Measurements from ENCODE around the gene SAPCD2. TPM values are rescaled to one million over a fixed set of nuclear protein-coding genes. Genes with fewer than 3 reads are reported as not detected.

SAPCD2 gene
- polyA plus RNA-seq, 3 donors = 0.03 to 3.1 (median 1.7) TPM

DNA sequence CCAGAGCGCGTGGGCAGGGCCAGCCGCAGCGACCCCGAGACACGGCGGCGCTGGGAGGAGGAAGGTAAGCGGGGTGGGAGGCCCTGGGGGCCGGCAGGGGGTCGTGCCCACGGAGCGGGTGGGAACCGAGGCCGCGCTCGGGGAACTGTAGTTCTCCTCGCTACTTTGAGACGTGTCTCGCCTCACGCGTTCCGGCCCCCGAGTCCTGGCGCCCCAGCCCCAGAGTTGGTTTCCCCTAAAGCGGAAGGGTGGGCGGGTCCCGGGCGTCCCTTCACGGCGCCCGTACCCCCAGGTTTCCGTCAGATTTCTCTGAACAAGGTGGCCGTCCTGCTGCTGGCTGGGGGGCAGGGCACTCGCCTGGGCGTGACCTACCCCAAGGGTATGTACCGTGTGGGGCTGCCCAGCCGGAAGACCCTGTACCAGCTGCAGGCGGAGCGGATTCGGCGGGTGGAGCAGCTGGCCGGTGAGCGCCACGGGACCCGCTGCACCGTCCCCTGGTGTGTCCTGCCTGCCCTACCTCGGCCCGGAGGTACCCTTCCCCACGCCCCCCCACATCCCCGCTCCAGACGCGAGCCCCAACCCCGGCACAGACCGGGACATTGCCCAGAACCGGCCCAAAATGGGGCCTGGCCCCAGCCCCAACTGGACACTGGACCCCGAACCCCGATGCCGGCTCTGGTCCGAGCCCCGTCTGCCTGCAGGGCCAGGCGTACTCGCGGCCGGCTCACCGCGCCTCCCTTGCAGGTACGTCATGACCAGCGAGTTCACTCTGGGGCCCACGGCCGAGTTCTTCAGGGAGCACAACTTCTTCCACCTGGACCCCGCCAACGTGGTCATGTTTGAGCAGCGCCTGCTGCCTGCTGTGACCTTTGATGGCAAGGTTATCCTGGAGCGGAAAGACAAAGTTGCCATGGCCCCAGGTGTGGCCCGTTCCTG is 7.7 kb upstream of the SAPCD2 start:
- WGBS (ENCODE audit: insufficient coverage) = 21% methylated on average over 75 of the region's 76 CpGs
- H3K9ac ChIP-seq (ENCODE audit: insufficient read depth, low read length, poor library complexity, severe bottlenecking) = peak overlapping the region; percentile 53
- H3K27ac ChIP-seq (ENCODE audit: low read depth in 1 of 2, low read length in 2 of 2) = peak overlapping the region in 1 of 2 donors; percentile 23
- H3K27me3 ChIP-seq (ENCODE audit: control insufficient read depth in 2 of 2, insufficient read depth in 2 of 2, low read length in 2 of 2) = no peaks in the 10 kb centered on the region
- H3K4me1 ChIP-seq (ENCODE audit: control insufficient read depth in 1 of 2, insufficient read depth in 2 of 2, low read length in 2 of 2) = peaks cover 18 to 50% of the 10 kb centered on the region in 2 donors
- H2AFZ ChIP-seq (ENCODE audit: insufficient read depth, low read depth, low read length, poor library complexity, severe bottlenecking) = peak overlapping the region; percentile 65
- peak in 1 of 3 donors; percentile 4 for DNase-seq
- Mint-ChIP-seq H3K4me1 (peaks cover 46% of the 10 kb centered on the region), H3K4me3 (peak overlapping the region; percentile 73 to 85), H3K36me3 (peaks cover 19 to 44% of the 10 kb centered on the region in 2 donors), H3K9me3 (peaks cover 0 to 4% (median under 1%) of the 10 kb centered on the region in 7 donors), H3K27me3 (ENCODE audit: low read depth in 3 of 3) (peaks cover 0 to 4% (median 0%) of the 10 kb centered on the region in 3 donors), H3K27ac (peak overlapping the region in 6 of 7 donors; percentile 31 to 82 (median 64))
- no peaks in the 10 kb centered on the region for H3K9me3 ChIP-seq (replicated peaks in 1 of 2; ENCODE audit: control insufficient read depth in 1 of 2, insufficient read depth in 1 of 2, low read length in 2 of 2)
- peak overlapping the region; percentile 89 for H3K4me2 ChIP-seq (replicated peaks; ENCODE audit: extremely low read depth, low read length, poor library complexity, severe bottlenecking)
- TF ChIP-seq, protein P1, sequence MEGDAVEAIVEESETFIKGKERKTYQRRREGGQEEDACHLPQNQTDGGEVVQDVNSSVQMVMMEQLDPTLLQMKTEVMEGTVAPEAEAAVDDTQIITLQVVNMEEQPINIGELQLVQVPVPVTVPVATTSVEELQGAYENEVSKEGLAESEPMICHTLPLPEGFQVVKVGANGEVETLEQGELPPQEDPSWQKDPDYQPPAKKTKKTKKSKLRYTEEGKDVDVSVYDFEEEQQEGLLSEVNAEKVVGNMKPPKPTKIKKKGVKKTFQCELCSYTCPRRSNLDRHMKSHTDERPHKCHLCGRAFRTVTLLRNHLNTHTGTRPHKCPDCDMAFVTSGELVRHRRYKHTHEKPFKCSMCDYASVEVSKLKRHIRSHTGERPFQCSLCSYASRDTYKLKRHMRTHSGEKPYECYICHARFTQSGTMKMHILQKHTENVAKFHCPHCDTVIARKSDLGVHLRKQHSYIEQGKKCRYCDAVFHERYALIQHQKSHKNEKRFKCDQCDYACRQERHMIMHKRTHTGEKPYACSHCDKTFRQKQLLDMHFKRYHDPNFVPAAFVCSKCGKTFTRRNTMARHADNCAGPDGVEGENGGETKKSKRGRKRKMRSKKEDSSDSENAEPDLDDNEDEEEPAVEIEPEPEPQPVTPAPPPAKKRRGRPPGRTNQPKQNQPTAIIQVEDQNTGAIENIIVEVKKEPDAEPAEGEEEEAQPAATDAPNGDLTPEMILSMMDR (IDR thresholded peaks at IDR 0.05) = no peak
- H4K20me1 ChIP-seq (ENCODE audit: insufficient read depth, low read length) = peaks cover 20% of the 10 kb centered on the region
- H3K36me3 ChIP-seq (replicated peaks in 1 of 2; ENCODE audit: control insufficient read depth in 1 of 2, insufficient read depth in 2 of 2, low read length in 2 of 2) = peaks cover 28 to 33% of the 10 kb centered on the region in 2 donors
- peak overlapping the region; percentile 58 to 77 (median 59) for H3K4me3 ChIP-seq (replicated peaks in 1 of 3; ENCODE audit: low read depth in 2 of 3, low read length in 3 of 3)
- H3K79me2 ChIP-seq (ENCODE audit: insufficient read depth, low read length) = no peaks in the 10 kb centered on the region
- intact Hi-C loops (cut with micrococcal nuclease) = no loop called here

DNA sequence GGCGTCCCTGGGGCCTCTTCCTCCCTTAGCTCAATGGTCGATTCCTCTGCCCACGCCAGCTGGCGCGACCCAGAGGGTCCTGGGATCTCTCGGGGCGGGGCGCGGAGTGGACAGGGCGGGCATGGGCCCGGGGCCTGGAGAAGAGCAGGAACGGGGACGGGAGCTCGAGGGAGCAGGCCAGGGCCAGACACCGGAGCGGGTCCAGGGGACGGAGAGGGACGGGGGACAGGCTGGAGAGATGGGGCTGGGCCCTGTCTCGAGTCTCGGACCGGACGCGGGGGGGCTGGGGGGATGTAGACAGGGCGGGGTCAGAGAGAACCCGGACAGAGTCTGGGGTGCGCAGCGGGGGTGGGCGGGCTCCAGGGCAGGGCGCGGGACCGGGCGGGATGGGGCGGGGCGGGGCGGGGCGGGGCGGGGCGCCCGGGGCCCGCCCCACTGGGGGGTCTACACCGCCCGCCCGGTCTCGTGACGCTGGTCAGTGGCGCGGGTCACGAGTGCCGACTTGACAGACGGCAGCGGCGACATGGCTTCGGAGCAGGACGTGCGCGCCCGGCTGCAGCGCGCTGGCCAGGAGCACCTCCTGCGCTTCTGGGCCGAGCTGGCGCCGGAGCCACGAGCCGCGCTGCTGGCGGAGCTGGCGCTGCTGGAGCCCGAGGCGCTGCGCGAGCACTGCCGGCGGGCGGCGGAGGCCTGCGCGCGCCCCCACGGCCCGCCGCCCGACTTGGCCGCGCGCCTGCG is 6.8 kb upstream of the SAPCD2 start, which contains the start of gene UAP1L1:
TSS of gene UAP1L1 (plus strand) at position 508 of the 738 bp plus-strand sequence. CDS start at position 524, 16 bp downstream.
- H3K27me3 ChIP-seq (ENCODE audit: control insufficient read depth in 2 of 2, insufficient read depth in 2 of 2, low read length in 2 of 2) = no peaks in the 10 kb centered on the region
- peak within 1 kb of the TSS; percentile 75 to 85 for H3K4me3 Mint-ChIP-seq
- peaks cover 0 to 4% (median 0%) of the 10 kb centered on the region in 3 donors for H3K27me3 Mint-ChIP-seq (ENCODE audit: low read depth in 3 of 3)
- H3K4me1 ChIP-seq (ENCODE audit: control insufficient read depth in 1 of 2, insufficient read depth in 2 of 2, low read length in 2 of 2) = peaks cover 18 to 58% of the 10 kb centered on the region in 2 donors
- WGBS (ENCODE audit: insufficient coverage) = under 1% methylated on average over 70 of the region's 87 CpGs
- no peaks in the 10 kb centered on the region for H3K9me3 ChIP-seq (replicated peaks in 1 of 2; ENCODE audit: control insufficient read depth in 1 of 2, insufficient read depth in 1 of 2, low read length in 2 of 2)
- H3K36me3 ChIP-seq (replicated peaks in 1 of 2; ENCODE audit: control insufficient read depth in 1 of 2, insufficient read depth in 2 of 2, low read length in 2 of 2) = peaks cover 20 to 25% of the 10 kb centered on the region in 2 donors
- peak within 1 kb of the TSS in 1 of 2 donors; percentile 73 for H3K27ac ChIP-seq (ENCODE audit: low read depth in 1 of 2, low read length in 2 of 2)
- peaks cover 17 to 36% of the 10 kb centered on the region in 2 donors for H3K36me3 Mint-ChIP-seq
- peaks cover 50% of the 10 kb centered on the region for H3K4me1 Mint-ChIP-seq
- DNase-seq = peak; percentile 62 to 73 (median 65)
- peak within 1 kb of the TSS; percentile 46 to 90 (median 85) for H3K27ac Mint-ChIP-seq
- intact Hi-C loops (cut with micrococcal nuclease) = no loop called here
- peak within 1 kb of the TSS; percentile 58 to 77 (median 59) for H3K4me3 ChIP-seq (replicated peaks in 1 of 3; ENCODE audit: low read depth in 2 of 3, low read length in 3 of 3)
- TF ChIP-seq, protein P1 (IDR thresholded peaks at IDR 0.05) = no peak
- H3K79me2 ChIP-seq (ENCODE audit: insufficient read depth, low read length) = no peaks in the 10 kb centered on the region
- peak within 1 kb of the TSS; percentile 89 for H3K4me2 ChIP-seq (replicated peaks; ENCODE audit: extremely low read depth, low read length, poor library complexity, severe bottlenecking)
- peaks cover 20% of the 10 kb centered on the region for H4K20me1 ChIP-seq (ENCODE audit: insufficient read depth, low read length)
- peak within 1 kb of the TSS; percentile 84 for H2AFZ ChIP-seq (ENCODE audit: insufficient read depth, low read depth, low read length, poor library complexity, severe bottlenecking)
- peak within 1 kb of the TSS; percentile 53 for H3K9ac ChIP-seq (ENCODE audit: insufficient read depth, low read length, poor library complexity, severe bottlenecking)
- H3K9me3 Mint-ChIP-seq = peaks cover 0 to 4% (median 2%) of the 10 kb centered on the region in 7 donors

Measured in CD14-positive monocyte (primary cell).